ENCODE data around the gene NRDC.

The NRDC gene

GRCh38 chr1:51756290-51756689 is 122.2 kb downstream of the NRDC start:
- no peak overlapping the region for H3K4me3 ChIP-seq (ENCODE audit: low read depth, low read length)
- no peak for TF ChIP-seq CTCF (IDR thresholded peaks at IDR 0.05; ENCODE audit: control insufficient read depth, extremely low read depth, insufficient read depth)
- DNase-seq (ENCODE audit: low read depth), result no peak

DNA sequence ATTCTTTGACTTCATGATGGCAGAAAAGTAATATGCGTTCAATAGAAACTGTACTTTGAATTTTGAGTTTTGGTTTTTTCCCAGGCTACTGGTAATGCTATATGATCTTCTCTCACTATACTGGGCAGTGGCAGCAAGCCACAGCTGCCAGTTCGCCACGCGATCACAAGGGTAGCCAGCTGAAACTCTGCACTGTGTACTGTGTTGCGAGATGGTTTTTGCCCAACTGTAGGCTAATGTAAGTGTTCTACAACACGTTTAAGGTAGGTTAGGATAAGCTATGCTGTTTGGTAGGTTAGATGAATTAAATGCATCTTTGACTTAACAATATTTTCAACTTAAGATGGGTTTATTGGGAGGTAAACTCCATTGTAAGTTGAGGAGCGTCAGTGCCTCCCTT is 123.1 kb downstream of the NRDC start:
- no peak overlapping the region for H3K4me3 ChIP-seq (ENCODE audit: low read depth, low read length)
- no peak for DNase-seq (ENCODE audit: low read depth)
- no peak for TF ChIP-seq CTCF (IDR thresholded peaks at IDR 0.05; ENCODE audit: control insufficient read depth, extremely low read depth, insufficient read depth)

DNA sequence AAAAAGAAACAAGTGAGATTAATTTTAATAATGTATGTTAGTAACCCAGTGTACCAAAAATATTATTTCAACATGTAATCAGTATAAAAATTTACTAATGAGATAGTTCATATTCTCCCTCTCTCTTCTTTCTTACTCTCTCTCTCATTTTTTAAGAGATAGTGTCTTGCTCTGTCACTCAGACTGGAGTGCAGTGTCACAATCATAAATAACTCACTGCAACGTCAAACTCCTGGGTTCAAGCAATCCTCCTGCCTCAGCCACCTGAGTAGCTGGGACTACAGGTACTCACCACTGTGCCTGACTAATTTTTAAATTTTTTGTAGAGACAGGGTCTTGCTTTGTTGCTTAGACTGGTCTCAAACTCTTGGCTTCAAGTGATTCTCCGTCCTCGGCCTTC is 123.9 kb downstream of the NRDC start:
- no peak for TF ChIP-seq CTCF (IDR thresholded peaks at IDR 0.05; ENCODE audit: control insufficient read depth, extremely low read depth, insufficient read depth)
- no peak for DNase-seq (ENCODE audit: low read depth)

GRCh38 chr1:51753969-51754368 is 124.6 kb downstream of the NRDC start:
- H3K4me3 ChIP-seq (ENCODE audit: low read depth, low read length), result no peak overlapping the region
- no peak for TF ChIP-seq CTCF (IDR thresholded peaks at IDR 0.05; ENCODE audit: control insufficient read depth, extremely low read depth, insufficient read depth)
- no peak for DNase-seq (ENCODE audit: low read depth)

More for the DNA sequence above, 123.9 kb downstream of the NRDC start:
- no peak overlapping the region for H3K4me3 ChIP-seq (ENCODE audit: low read depth, low read length)

GRCh38 chr1:51752073-51752948 is 126.2 kb downstream of the NRDC start:
- DNase-seq (ENCODE audit: low read depth), result no peak
- TF ChIP-seq CTCF (IDR thresholded peaks at IDR 0.05; ENCODE audit: control insufficient read depth, extremely low read depth, insufficient read depth), result no peak
- H3K4me3 ChIP-seq (ENCODE audit: low read depth, low read length), result no peak overlapping the region

DNA sequence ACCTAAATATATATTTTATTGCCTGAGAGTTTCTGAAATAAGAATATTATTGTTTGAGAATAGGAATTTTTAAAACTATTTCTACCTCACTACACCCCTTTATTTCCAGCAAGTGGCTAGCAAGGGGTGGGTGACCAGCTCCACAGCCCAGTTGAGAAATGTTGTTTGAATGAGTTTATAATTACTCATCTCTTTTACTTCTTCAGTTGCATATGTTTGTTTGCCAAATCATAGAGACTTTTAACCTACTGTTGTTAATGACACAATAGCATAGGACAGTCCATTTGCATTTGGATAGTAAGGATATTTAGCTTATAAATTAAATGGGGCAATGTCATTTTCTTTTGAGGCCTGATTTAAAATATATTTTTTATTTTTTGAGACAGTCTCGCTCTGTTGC is 127.8 kb downstream of the NRDC start:
- no peak for DNase-seq (ENCODE audit: low read depth)
- no peak overlapping the region for H3K4me3 ChIP-seq (ENCODE audit: low read depth, low read length)
- TF ChIP-seq CTCF (IDR thresholded peaks at IDR 0.05; ENCODE audit: control insufficient read depth, extremely low read depth, insufficient read depth), result no peak

GRCh38 chr1:51750218-51750617 is 128.3 kb downstream of the NRDC start:
- DNase-seq (ENCODE audit: low read depth), result no peak
- TF ChIP-seq CTCF (IDR thresholded peaks at IDR 0.05; ENCODE audit: control insufficient read depth, extremely low read depth, insufficient read depth), result no peak

More at GRCh38 chr1:51750218-51750617, 128.3 kb downstream of the NRDC start:
- no peak overlapping the region for H3K4me3 ChIP-seq (ENCODE audit: low read depth, low read length)

Measured in LNCaP clone FGC (cell line).